NB4 (cell line): Measurements from ENCODE around the gene RINL.

Source experiments
- CTCF ChIP-seq: IDR thresholded peaks from one replicate; pipeline ENCODE4 v1.5.1; 2012; ENCODE audit warnings: low read depth, low read length
- POLR2A ChIP-seq: IDR thresholded peaks from 2 replicates; pipeline ENCODE4 v1.6.1; 2011; ENCODE audit warnings: mild to moderate bottlenecking; ENCODE audit not compliant: insufficient read length; ENCODE audit errors: extremely low read depth

- no peak for TF ChIP-seq CTCF
- TF ChIP-seq POLR2A: no peak
These were observed 30.8 kb upstream of the RINL start for GRCh38 chr19:38908911-38909310.
